Memory B cell (primary cell): ENCODE data around the gene GLYR1.
A peak's percentile ranks its signal among the peaks of the same experiment; 100 is the strongest.

Experiments used
- ATAC-seq: fragments of 150-1000 bp; cut with Tn5 transposase; 2 replicates; pipeline ENCODE4 v1.10.0; 2021; ENCODE audit warnings: low read depth, mild to moderate bottlenecking, moderate library complexity
- DNase-seq, 2 donors: peaks; one replicate each; pipeline ENCODE4 v3.0.0; 2022; ENCODE audit warnings: low spot score in 2 of 2
- H3K27ac Mint-ChIP-seq: one replicate; pipeline ENCODE4 v1.8.0; 2022; ENCODE audit warnings: mild to moderate bottlenecking, moderate library complexity, mixed read lengths
- H3K27me3 Mint-ChIP-seq: one replicate; pipeline ENCODE4 v1.8.0; 2022; ENCODE audit warnings: mixed read lengths
- H3K36me3 Mint-ChIP-seq: one replicate; pipeline ENCODE4 v1.8.0; 2022; ENCODE audit warnings: mild to moderate bottlenecking, mixed read lengths
- H3K4me1 Mint-ChIP-seq: one replicate; pipeline ENCODE4 v1.8.0; 2022; ENCODE audit warnings: mixed read lengths
- H3K4me3 Mint-ChIP-seq: one replicate; pipeline ENCODE4 v1.8.0; 2022; ENCODE audit warnings: mild to moderate bottlenecking, moderate library complexity, mixed read lengths
- H3K9me3 Mint-ChIP-seq: one replicate; pipeline ENCODE4 v1.8.0; 2022; ENCODE audit warnings: mixed read lengths

Gene GLYR1

GRCh38 chr16:4869147-4869805 is 22.2 kb upstream of the GLYR1 start:
- ATAC-seq = no peak
- H3K27ac Mint-ChIP-seq = no peak overlapping the region
- H3K36me3 Mint-ChIP-seq = peaks cover 26% of the 10 kb centered on the region

GRCh38 chr16:4868535-4868934 is 21.4 kb upstream of the GLYR1 start:
- DNase-seq = no peak
- H3K4me1 Mint-ChIP-seq = peaks cover 12% of the 10 kb centered on the region
- H3K9me3 Mint-ChIP-seq = no peaks in the 10 kb centered on the region
- no peak overlapping the region for H3K4me3 Mint-ChIP-seq
- no peaks in the 10 kb centered on the region for H3K27me3 Mint-ChIP-seq
- peaks cover 26% of the 10 kb centered on the region for H3K36me3 Mint-ChIP-seq
- H3K27ac Mint-ChIP-seq = peak overlapping the region; percentile 14
- no peak for ATAC-seq

More at GRCh38 chr16:4869147-4869805, 22.2 kb upstream of the GLYR1 start:
- Mint-ChIP-seq H3K4me3 (no peak overlapping the region), H3K9me3 (no peaks in the 10 kb centered on the region), H3K4me1 (peaks cover 10% of the 10 kb centered on the region), H3K27me3 (no peaks in the 10 kb centered on the region)
- no peak for DNase-seq

- H3K27ac Mint-ChIP-seq = no peak overlapping the region
- no peaks in the 10 kb centered on the region for H3K27me3 Mint-ChIP-seq
- DNase-seq (no peak), ATAC-seq (no peak)
- peaks cover 14% of the 10 kb centered on the region for H3K4me1 Mint-ChIP-seq
- no peak overlapping the region for H3K4me3 Mint-ChIP-seq
- peaks cover 23% of the 10 kb centered on the region for H3K36me3 Mint-ChIP-seq
- H3K9me3 Mint-ChIP-seq = no peaks in the 10 kb centered on the region
Measured at GRCh38 chr16:4868026-4868425, 20.9 kb upstream of the GLYR1 start.

GRCh38 chr16:4866586-4866985 is 19.5 kb upstream of the GLYR1 start:
- ATAC-seq (no peak), DNase-seq (no peak)
- no peak overlapping the region for H3K4me3 Mint-ChIP-seq
- no peaks in the 10 kb centered on the region for H3K9me3 Mint-ChIP-seq
- H3K27ac Mint-ChIP-seq = no peak overlapping the region
- H3K27me3 Mint-ChIP-seq = no peaks in the 10 kb centered on the region
- peaks cover 16% of the 10 kb centered on the region for H3K36me3 Mint-ChIP-seq
- peaks cover 14% of the 10 kb centered on the region for H3K4me1 Mint-ChIP-seq

GRCh38 chr16:4865231-4865860 is 18.3 kb upstream of the GLYR1 start:
- DNase-seq (no peak), ATAC-seq (no peak)
- H3K4me1 Mint-ChIP-seq = peaks cover 14% of the 10 kb centered on the region
- H3K27me3 Mint-ChIP-seq = no peaks in the 10 kb centered on the region
- H3K27ac Mint-ChIP-seq = no peak overlapping the region
- peaks cover 20% of the 10 kb centered on the region for H3K36me3 Mint-ChIP-seq
- H3K4me3 Mint-ChIP-seq = no peak overlapping the region
- H3K9me3 Mint-ChIP-seq = no peaks in the 10 kb centered on the region

- Mint-ChIP-seq H3K27ac (peak overlapping the region; percentile 33), H3K27me3 (no peaks in the 10 kb centered on the region), H3K4me1 (peaks cover 14% of the 10 kb centered on the region), H3K9me3 (no peaks in the 10 kb centered on the region), H3K36me3 (peaks cover 21% of the 10 kb centered on the region), H3K4me3 (no peak overlapping the region)
- DNase-seq (no peak), ATAC-seq (no peak)
Measured at GRCh38 chr16:4864728-4865127, 17.6 kb upstream of the GLYR1 start.

- no peak for ATAC-seq
- Mint-ChIP-seq H3K4me1 (peaks cover 12% of the 10 kb centered on the region), H3K27me3 (no peaks in the 10 kb centered on the region), H3K9me3 (no peaks in the 10 kb centered on the region), H3K27ac (no peak overlapping the region), H3K4me3 (no peak overlapping the region), H3K36me3 (peaks cover 27% of the 10 kb centered on the region)
- DNase-seq = no peak
Measured at GRCh38 chr16:4862639-4863038, 15.6 kb upstream of the GLYR1 start.

GRCh38 chr16:4860727-4861342 is 13.7 kb upstream of the GLYR1 start:
- Mint-ChIP-seq H3K36me3 (peaks cover 31% of the 10 kb centered on the region), H3K4me3 (no peak overlapping the region), H3K27me3 (no peaks in the 10 kb centered on the region), H3K9me3 (no peaks in the 10 kb centered on the region), H3K4me1 (peaks cover 7% of the 10 kb centered on the region), H3K27ac (no peak overlapping the region)
- ATAC-seq (no peak), DNase-seq (no peak)

- ATAC-seq = no peak
- H3K9me3 Mint-ChIP-seq = no peaks in the 10 kb centered on the region
- DNase-seq = no peak
- peaks cover 7% of the 10 kb centered on the region for H3K4me1 Mint-ChIP-seq
- peaks cover 31% of the 10 kb centered on the region for H3K36me3 Mint-ChIP-seq
- no peak overlapping the region for H3K4me3 Mint-ChIP-seq
- no peaks in the 10 kb centered on the region for H3K27me3 Mint-ChIP-seq
- no peak overlapping the region for H3K27ac Mint-ChIP-seq
Measured at GRCh38 chr16:4859900-4860255, 12.8 kb upstream of the GLYR1 start.

- peaks cover 31% of the 10 kb centered on the region for H3K36me3 Mint-ChIP-seq
- H3K9me3 Mint-ChIP-seq = no peaks in the 10 kb centered on the region
- DNase-seq = no peak
Measured at GRCh38 chr16:4859190-4859899, 12.3 kb upstream of the GLYR1 start.

GRCh38 chr16:4855804-4856203 is 8.7 kb upstream of the GLYR1 start:
- Mint-ChIP-seq H3K27ac (no peak overlapping the region), H3K27me3 (no peaks in the 10 kb centered on the region), H3K4me1 (peaks cover 14% of the 10 kb centered on the region), H3K36me3 (peaks cover 35% of the 10 kb centered on the region), H3K4me3 (no peak overlapping the region), H3K9me3 (no peaks in the 10 kb centered on the region)
- DNase-seq = no peak
- no peak for ATAC-seq

More at GRCh38 chr16:4859190-4859899, 12.3 kb upstream of the GLYR1 start:
- Mint-ChIP-seq H3K27me3 (no peaks in the 10 kb centered on the region), H3K4me1 (peaks cover 4% of the 10 kb centered on the region), H3K4me3 (no peak overlapping the region), H3K27ac (no peak overlapping the region)
- ATAC-seq = no peak

GRCh38 chr16:4855371-4855770 is 8.3 kb upstream of the GLYR1 start:
- Mint-ChIP-seq H3K4me1 (peaks cover 14% of the 10 kb centered on the region), H3K27me3 (no peaks in the 10 kb centered on the region), H3K9me3 (no peaks in the 10 kb centered on the region), H3K4me3 (no peak overlapping the region), H3K36me3 (peaks cover 32% of the 10 kb centered on the region), H3K27ac (no peak overlapping the region)
- DNase-seq (no peak), ATAC-seq (no peak)

- H3K27ac Mint-ChIP-seq = no peak overlapping the region
- no peak for ATAC-seq
Measured at GRCh38 chr16:4852221-4852872, 5.3 kb upstream of the GLYR1 start.

GRCh38 chr16:4850211-4850610 is 3.1 kb upstream of the GLYR1 start:
- Mint-ChIP-seq H3K27ac (no peak overlapping the region), H3K4me3 (no peak overlapping the region), H3K9me3 (no peaks in the 10 kb centered on the region), H3K4me1 (peaks cover 28% of the 10 kb centered on the region), H3K36me3 (peaks cover 8% of the 10 kb centered on the region), H3K27me3 (no peaks in the 10 kb centered on the region)
- DNase-seq (no peak), ATAC-seq (no peak)

More at GRCh38 chr16:4852221-4852872, 5.3 kb upstream of the GLYR1 start:
- Mint-ChIP-seq H3K4me3 (no peak overlapping the region), H3K27me3 (no peaks in the 10 kb centered on the region), H3K36me3 (peaks cover 10% of the 10 kb centered on the region), H3K9me3 (no peaks in the 10 kb centered on the region), H3K4me1 (peaks cover 19% of the 10 kb centered on the region)
- DNase-seq = no peak
